B cell (primary cell): ENCODE results near the gene PPTC7. TPM values are rescaled to one million over a fixed set of nuclear protein-coding genes. Genes with fewer than 3 reads are reported as not detected.

Experiments
- ATAC-seq: fragments of 200-7000 bp; cut with Tn5 transposase; one replicate; pipeline ENCODE4 v1.10.0; 2021; ENCODE audit warnings: low read depth, mild to moderate bottlenecking, moderate number of reproducible peaks, moderate library complexity
- CTCF ChIA-PET: fragments of 350-600 bp; sonication (Branson Sonifier 250); formaldehyde crosslinking; loops from one replicate; lab custom pipeline; 2021; ENCODE audit warnings: antibody characterized with exemption, inconsistent platforms; lab: Charles Lee
- POLR2A ChIA-PET: fragments of 350-600 bp; sonication (Branson Sonifier 250); formaldehyde crosslinking; loops from one replicate; lab custom pipeline; 2021; ENCODE audit warnings: antibody characterized with exemption; lab: Charles Lee
- DNase-seq: peaks from one replicate; pipeline ENCODE4 v3.0.0; 2013
- H2AFZ ChIP-seq: 2 replicates; pipeline ENCODE4 v1.6.1; 2012; ENCODE audit warnings: mild to moderate bottlenecking, low read depth, low read length; ENCODE audit not compliant: insufficient read depth, poor library complexity, severe bottlenecking
- H3K27ac ChIP-seq, 2 donors: 1 replicate in 1 of 2; 2 replicates in 1 of 2; pipeline ENCODE4 v1.5.1; 2012 to 2013; ENCODE audit warnings: low read length in 2 of 2, mild to moderate bottlenecking in 2 of 2, moderate library complexity in 1 of 2
- H3K27me3 ChIP-seq, 4 experiments: fragments of 200-600 bp in 1 of 4; sonication (generic) in 1 of 4; replicated peaks in 1 of 4; 1 replicate in 2 of 4; 2 replicates in 2 of 4; pipeline versions ENCODE4 v1.6.1 to v1.7.0; 2013 to 2016; ENCODE audit warnings: low read length in 3 of 4, mild to moderate bottlenecking in 2 of 4, mixed read lengths in 1 of 4, moderate library complexity in 1 of 4; ENCODE audit not compliant: insufficient read depth in 4 of 4, control insufficient read depth in 3 of 4; ENCODE audit errors: control extremely low read depth in 1 of 4
- H3K36me3 ChIP-seq, 2 experiments: replicated peaks in 1 of 2; 1 replicate in 1 of 2; 2 replicates in 1 of 2; pipeline versions ENCODE4 v1.6.1 to v1.7.1; 2013; ENCODE audit warnings: low read length in 1 of 2; ENCODE audit not compliant: insufficient read depth in 2 of 2, control insufficient read depth in 1 of 2; ENCODE audit errors: control extremely low read depth in 1 of 2, extremely low read depth in 1 of 2
- H3K4me1 ChIP-seq, 2 donors: fragments of 200-600 bp in 1 of 2; sonication (generic) in 1 of 2; 1 replicate in 1 of 2; 2 replicates in 1 of 2; pipeline versions ENCODE4 v1.5.1 to v1.6.1; 2013 to 2017; ENCODE audit warnings: low read length in 2 of 2; ENCODE audit not compliant: control insufficient read depth in 2 of 2, insufficient read depth in 2 of 2
- H3K4me2 ChIP-seq: replicated peaks from 2 replicates; pipeline ENCODE3; 2012; ENCODE audit warnings: mild to moderate bottlenecking, low read depth, low read length; ENCODE audit not compliant: poor library complexity, severe bottlenecking
- H3K4me3 ChIP-seq, 5 experiments: fragments of 200-600 bp in 1 of 5; sonication (generic) in 1 of 5; 1 replicate in 3 of 5; 2 replicates in 2 of 5; pipeline versions ENCODE4 v1.5.1 to v1.7.0; 2011 to 2016; ENCODE audit warnings: low read length in 4 of 5, mild to moderate bottlenecking in 4 of 5, low read depth in 2 of 5, control low read depth in 1 of 5, moderate library complexity in 1 of 5; ENCODE audit not compliant: insufficient read depth in 1 of 5; ENCODE audit errors: control extremely low read depth in 1 of 5, extremely low read depth in 1 of 5
- H3K79me2 ChIP-seq: fragments of 200-600 bp; sonication (generic); one replicate; pipeline ENCODE4 v1.6.0; 2016; ENCODE audit warnings: low read length; ENCODE audit not compliant: control insufficient read depth, insufficient read depth
- H3K9ac ChIP-seq: fragments of 200-600 bp; sonication (generic); 2 replicates; pipeline ENCODE4 v1.6.1; 2017; ENCODE audit warnings: mild to moderate bottlenecking, low read length, moderate library complexity
- H3K9me3 ChIP-seq, 3 donors: one replicate each; pipeline versions ENCODE4 v1.6.1 to v1.7.1; 2013; ENCODE audit warnings: low read length in 2 of 3; ENCODE audit not compliant: control insufficient read depth in 2 of 3, insufficient read depth in 1 of 3; ENCODE audit errors: control extremely low read depth in 1 of 3
- H4K20me1 ChIP-seq: 2 replicates; pipeline ENCODE4 v1.6.0; 2012; ENCODE audit warnings: mild to moderate bottlenecking, low read length; ENCODE audit not compliant: insufficient read depth, control insufficient read depth, poor library complexity, severe bottlenecking
- H3K27ac Mint-ChIP-seq: one replicate; pipeline ENCODE4 v1.8.0; 2021; ENCODE audit warnings: mixed read lengths
- H3K27me3 Mint-ChIP-seq: one replicate; pipeline ENCODE4 v1.8.0; 2021; ENCODE audit warnings: mixed read lengths
- H3K4me1 Mint-ChIP-seq: one replicate; pipeline ENCODE4 v1.8.0; 2021; ENCODE audit warnings: mixed read lengths
- H3K4me3 Mint-ChIP-seq: one replicate; pipeline ENCODE4 v1.8.0; 2021; ENCODE audit warnings: mixed read lengths
- H3K9me3 Mint-ChIP-seq: one replicate; pipeline ENCODE4 v1.8.0; 2022; ENCODE audit warnings: mixed read lengths; ENCODE audit not compliant: insufficient read depth
- EZH2 ChIP-seq: IDR thresholded peaks from 2 replicates; pipeline ENCODE4 v1.6.1; 2012; ENCODE audit warnings: borderline replicate concordance, low read depth, mild to moderate bottlenecking, moderate library complexity, low read length; ENCODE audit not compliant: insufficient read depth, poor library complexity, severe bottlenecking
- WGBS: methylation state at CpG from one replicate; pipeline ENCODE4 v1.1.5; 2013; ENCODE audit warnings: missing lambda C conversion rate; ENCODE audit not compliant: insufficient coverage; 5-methylcytosine and 5-hydroxymethylcytosine counted together
- intact Hi-C: fragments of 100-400 bp; cut with micrococcal nuclease; formaldehyde crosslinking; loops from one replicate; pipeline ENCODE4 v1.10.0; 2022
- polyA plus RNA-seq: library from polyadenylated mRNA; depleted of rRNA; stranded (reverse); fragments of >200 nt; gene quantifications from 2 replicates; pipeline ENCODE4 v1.2.3, GENCODE V29; 2012
- total RNA-seq, 2 donors: library from RNA; stranded (reverse); fragments of 120-200 nt in 1 of 2; gene quantifications; 1 replicate in 1 of 2; 2 replicates in 1 of 2; pipeline versions ENCODE4 v1.2.3 to v1.2.4, GENCODE V29; 2013 to 2022
- TF ChIP-seq, protein P1 (sequence below): fragments of 200-600 bp; IDR thresholded peaks from one replicate; pipeline ENCODE4 v1.8.0; 2022; ENCODE audit warnings: antibody characterized with exemption, mild to moderate bottlenecking

PPTC7 gene
- total and polyA plus RNA-seq, 2 donors (not counting 1 experiment from before 2014, with no cell fraction given) = 20.7 to 44.9 TPM

DNA sequence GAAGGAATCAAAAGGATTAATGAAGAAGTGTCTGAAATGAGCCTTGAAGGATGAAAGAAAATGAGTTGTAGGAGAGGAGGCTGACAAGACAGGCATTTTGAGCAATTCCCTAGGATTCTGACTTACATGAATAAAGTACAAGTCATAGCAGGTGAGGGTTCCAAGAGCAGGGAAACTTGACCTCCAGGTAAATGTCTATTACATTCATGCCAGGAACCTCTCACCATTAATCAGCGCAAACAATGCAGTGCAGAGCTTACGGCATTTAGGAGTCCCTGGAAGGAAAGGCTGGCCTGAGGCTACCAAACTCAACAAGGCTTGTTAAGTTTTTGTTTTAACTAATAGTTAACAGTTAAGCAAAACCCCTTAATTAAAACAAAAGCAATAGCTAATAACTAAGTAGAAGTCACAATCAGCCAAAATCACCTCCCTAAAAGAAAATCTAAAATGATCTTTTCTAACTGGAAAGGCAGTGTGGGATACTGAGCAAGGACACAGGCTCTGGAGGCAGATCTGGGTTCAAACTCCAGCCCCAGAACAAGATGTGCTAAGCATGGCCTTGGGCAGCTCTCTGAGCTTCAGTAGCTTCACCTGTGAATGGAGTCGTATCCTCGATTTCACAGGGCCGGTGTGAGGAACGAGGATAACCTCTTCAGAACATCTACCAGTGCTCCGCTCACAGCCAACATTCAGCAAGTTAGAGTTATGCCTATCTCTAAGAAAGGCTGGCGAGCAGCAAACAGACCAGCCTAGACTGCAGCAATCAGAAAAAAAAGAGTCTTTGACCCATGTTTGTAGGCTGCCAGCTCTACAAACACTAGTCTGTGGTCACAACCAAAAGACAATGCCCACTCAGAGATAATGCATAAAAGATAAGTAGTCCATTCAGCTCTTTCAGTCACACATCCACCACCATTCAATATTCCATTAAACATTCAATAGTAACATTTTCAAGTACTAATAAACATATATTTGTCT is 16.9 kb downstream of the PPTC7 start:
- Histone ChIP-seq H3K27ac (peak overlapping the region in 1 of 2 donors; percentile 54), H3K9me3 (peaks cover 0 to 19% (median 13%) of the 10 kb centered on the region in 3 donors), H3K4me3 (no peak overlapping the region), H3K79me2 (peaks cover 87% of the 10 kb centered on the region), H3K9ac (no peak overlapping the region), H3K4me1 (peaks cover 58 to 63% of the 10 kb centered on the region in 2 donors), H4K20me1 (peaks cover 53% of the 10 kb centered on the region), H3K27me3 (no peaks in the 10 kb centered on the region), H2AFZ (no peak overlapping the region), H3K36me3 (peaks cover 0 to 7% of the 10 kb centered on the region in 2 experiments), H3K4me2 (no peak overlapping the region)
- POLR2A ChIA-PET = interaction anchor here (0.6 to 1.2 kb wide), 2 partner anchors 9 to 90 kb away, joined by 3 to 4 read pairs; no protein-coding TSS in a partner anchor
- intact Hi-C loops = no loop called here
- Mint-ChIP-seq H3K27ac (peak overlapping the region; percentile 74), H3K4me3 (peak overlapping the region; percentile 13), H3K27me3 (no peaks in the 10 kb centered on the region), H3K9me3 (peaks cover 3% of the 10 kb centered on the region), H3K4me1 (peaks cover 69% of the 10 kb centered on the region)
- DNase-seq = no peak
- WGBS = 86% methylated on average over 6 of the region's 8 CpGs
- no peak for ATAC-seq
- no peak for TF ChIP-seq EZH2
- TF ChIP-seq, protein P1, sequence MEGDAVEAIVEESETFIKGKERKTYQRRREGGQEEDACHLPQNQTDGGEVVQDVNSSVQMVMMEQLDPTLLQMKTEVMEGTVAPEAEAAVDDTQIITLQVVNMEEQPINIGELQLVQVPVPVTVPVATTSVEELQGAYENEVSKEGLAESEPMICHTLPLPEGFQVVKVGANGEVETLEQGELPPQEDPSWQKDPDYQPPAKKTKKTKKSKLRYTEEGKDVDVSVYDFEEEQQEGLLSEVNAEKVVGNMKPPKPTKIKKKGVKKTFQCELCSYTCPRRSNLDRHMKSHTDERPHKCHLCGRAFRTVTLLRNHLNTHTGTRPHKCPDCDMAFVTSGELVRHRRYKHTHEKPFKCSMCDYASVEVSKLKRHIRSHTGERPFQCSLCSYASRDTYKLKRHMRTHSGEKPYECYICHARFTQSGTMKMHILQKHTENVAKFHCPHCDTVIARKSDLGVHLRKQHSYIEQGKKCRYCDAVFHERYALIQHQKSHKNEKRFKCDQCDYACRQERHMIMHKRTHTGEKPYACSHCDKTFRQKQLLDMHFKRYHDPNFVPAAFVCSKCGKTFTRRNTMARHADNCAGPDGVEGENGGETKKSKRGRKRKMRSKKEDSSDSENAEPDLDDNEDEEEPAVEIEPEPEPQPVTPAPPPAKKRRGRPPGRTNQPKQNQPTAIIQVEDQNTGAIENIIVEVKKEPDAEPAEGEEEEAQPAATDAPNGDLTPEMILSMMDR = no peak
- CTCF ChIA-PET = interaction anchor here (1.0 to 3.2 kb wide), 6 partner anchors 10 to 135 kb away, joined by 3 to 17 read pairs (median 5); partner anchors contain the start of genes ARPC3, FAM216A and GPN3
